Measurements from ENCODE around the gene BPNT1. TPM values are rescaled to one million over a fixed set of nuclear protein-coding genes. Genes with fewer than 3 reads are reported as not detected.
A peak's percentile ranks its signal among the peaks of the same experiment; 100 is the strongest.

BPNT1 gene
- total and polyA plus RNA-seq, 2 of the 13 experiments (the other 11 are each of a cell fraction or from before 2014, with no cell fraction given): 35.2 to 43.9 TPM

DNA sequence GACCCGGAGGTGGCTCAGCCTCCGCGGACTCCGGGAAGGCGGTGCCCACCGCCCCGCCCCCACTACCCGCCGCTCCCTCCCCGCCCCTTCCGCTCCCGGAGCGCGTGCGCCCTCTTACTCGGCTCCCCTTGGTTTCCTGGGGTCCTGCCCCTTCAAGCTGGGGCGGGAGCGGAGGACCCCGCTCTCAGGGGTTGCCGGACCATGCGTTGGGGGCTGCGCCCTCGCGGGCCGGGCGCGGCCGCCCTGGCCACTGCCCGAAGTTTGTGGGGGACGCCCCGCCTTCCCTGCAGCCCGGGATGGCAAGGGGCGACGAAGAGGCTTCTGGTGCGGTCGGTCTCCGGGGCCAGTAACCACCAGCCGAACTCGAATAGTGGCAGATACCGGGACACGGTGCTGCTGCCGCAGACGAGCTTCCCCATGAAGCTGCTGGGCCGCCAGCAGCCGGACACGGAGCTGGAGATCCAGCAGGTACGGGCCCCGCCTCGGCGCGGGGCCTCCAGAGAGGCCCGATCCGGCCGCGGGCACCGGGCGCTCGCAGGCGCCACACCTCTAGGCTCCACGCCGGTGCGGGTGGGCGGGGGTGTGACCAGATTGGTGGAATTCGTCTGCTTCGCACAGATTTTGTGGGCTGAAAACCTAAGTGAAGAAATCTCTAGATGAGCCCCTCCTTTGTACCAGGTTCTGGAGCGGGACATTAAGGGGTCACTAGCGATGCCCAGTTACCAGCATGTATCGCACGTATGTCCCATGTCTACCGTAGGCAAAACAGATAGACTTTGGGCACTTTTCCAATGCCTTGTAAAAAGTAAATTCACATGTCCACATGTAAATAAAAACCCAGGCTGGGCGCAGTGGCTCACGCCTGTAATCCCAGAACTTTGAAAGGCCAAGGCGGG is 4.7 kb upstream of the BPNT1 start, which contains the start of gene IARS2 (continued):
- TF ChIP-seq, protein P1, sequence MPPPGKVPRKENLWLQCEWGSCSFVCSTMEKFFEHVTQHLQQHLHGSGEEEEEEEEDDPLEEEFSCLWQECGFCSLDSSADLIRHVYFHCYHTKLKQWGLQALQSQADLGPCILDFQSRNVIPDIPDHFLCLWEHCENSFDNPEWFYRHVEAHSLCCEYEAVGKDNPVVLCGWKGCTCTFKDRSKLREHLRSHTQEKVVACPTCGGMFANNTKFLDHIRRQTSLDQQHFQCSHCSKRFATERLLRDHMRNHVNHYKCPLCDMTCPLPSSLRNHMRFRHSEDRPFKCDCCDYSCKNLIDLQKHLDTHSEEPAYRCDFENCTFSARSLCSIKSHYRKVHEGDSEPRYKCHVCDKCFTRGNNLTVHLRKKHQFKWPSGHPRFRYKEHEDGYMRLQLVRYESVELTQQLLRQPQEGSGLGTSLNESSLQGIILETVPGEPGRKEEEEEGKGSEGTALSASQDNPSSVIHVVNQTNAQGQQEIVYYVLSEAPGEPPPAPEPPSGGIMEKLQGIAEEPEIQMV (CRISPR knock-in tag; IDR thresholded peaks at IDR 0.05; ENCODE audit: low read depth): 0 out of 2 replicates have a peak, but pooled peaks have one; percentile 64
- 0 out of 2 replicates have a peak, but pooled peaks have one; percentile 15 for TF ChIP-seq ZKSCAN8 (CRISPR knock-in tag; IDR thresholded peaks at IDR 0.05; ENCODE audit: borderline replicate concordance)
- no peak for TF ChIP-seq ZNF124 (CRISPR knock-in tag; IDR thresholded peaks at IDR 0.05)
- TF ChIP-seq ZNF614 (CRISPR knock-in tag; IDR thresholded peaks at IDR 0.05; ENCODE audit: borderline replicate concordance): no peak
- TF ChIP-seq RARA (CRISPR knock-in tag; IDR thresholded peaks at IDR 0.05): no peak
- TF ChIP-seq, protein P2, sequence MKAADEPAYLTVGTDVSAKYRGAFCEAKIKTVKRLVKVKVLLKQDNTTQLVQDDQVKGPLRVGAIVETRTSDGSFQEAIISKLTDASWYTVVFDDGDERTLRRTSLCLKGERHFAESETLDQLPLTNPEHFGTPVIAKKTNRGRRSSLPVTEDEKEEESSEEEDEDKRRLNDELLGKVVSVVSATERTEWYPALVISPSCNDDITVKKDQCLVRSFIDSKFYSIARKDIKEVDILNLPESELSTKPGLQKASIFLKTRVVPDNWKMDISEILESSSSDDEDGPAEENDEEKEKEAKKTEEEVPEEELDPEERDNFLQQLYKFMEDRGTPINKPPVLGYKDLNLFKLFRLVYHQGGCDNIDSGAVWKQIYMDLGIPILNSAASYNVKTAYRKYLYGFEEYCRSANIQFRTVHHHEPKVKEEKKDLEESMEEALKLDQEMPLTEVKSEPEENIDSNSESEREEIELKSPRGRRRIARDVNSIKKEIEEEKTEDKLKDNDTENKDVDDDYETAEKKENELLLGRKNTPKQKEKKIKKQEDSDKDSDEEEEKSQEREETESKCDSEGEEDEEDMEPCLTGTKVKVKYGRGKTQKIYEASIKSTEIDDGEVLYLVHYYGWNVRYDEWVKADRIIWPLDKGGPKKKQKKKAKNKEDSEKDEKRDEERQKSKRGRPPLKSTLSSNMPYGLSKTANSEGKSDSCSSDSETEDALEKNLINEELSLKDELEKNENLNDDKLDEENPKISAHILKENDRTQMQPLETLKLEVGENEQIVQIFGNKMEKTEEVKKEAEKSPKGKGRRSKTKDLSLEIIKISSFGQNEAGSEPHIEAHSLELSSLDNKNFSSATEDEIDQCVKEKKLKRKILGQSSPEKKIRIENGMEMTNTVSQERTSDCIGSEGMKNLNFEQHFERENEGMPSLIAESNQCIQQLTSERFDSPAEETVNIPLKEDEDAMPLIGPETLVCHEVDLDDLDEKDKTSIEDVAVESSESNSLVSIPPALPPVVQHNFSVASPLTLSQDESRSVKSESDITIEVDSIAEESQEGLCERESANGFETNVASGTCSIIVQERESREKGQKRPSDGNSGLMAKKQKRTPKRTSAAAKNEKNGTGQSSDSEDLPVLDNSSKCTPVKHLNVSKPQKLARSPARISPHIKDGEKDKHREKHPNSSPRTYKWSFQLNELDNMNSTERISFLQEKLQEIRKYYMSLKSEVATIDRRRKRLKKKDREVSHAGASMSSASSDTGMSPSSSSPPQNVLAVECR (CRISPR knock-in tag; IDR thresholded peaks at IDR 0.05; ENCODE audit: borderline replicate concordance): peak; percentile 94
- no peak for TF ChIP-seq HDAC6 (IDR thresholded peaks at IDR 0.05; ENCODE audit: low read depth, low read length)
- peak; percentile 55; the same call in 1 of the 2 replicates for TF ChIP-seq CHD2 (IDR thresholded peaks at IDR 0.05; ENCODE audit: low read depth, low read length)
- TF ChIP-seq SIN3A (IDR thresholded peaks at IDR 0.05; ENCODE audit: borderline replicate concordance, low read depth, low read length): peak; percentile 44; the same call in 1 of the 2 replicates
- peak; percentile 68; the same call in 1 of the 2 replicates for TF ChIP-seq THAP11 (CRISPR knock-in tag; IDR thresholded peaks at IDR 0.05)
- no peak for TF ChIP-seq EZH2 (conservative IDR thresholded peaks at IDR 0.05; ENCODE audit: low read depth, low read length)
- TF ChIP-seq, protein P3, sequence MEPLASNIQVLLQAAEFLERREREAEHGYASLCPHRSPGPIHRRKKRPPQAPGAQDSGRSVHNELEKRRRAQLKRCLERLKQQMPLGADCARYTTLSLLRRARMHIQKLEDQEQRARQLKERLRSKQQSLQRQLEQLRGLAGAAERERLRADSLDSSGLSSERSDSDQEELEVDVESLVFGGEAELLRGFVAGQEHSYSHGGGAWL (CRISPR knock-in tag; IDR thresholded peaks at IDR 0.05): peak; percentile 83; the same call in 1 of the 2 replicates
- peak; percentile 50; the same call in 1 of the 2 replicates for TF ChIP-seq RXRA (CRISPR knock-in tag; IDR thresholded peaks at IDR 0.05)
- TF ChIP-seq, protein P4, sequence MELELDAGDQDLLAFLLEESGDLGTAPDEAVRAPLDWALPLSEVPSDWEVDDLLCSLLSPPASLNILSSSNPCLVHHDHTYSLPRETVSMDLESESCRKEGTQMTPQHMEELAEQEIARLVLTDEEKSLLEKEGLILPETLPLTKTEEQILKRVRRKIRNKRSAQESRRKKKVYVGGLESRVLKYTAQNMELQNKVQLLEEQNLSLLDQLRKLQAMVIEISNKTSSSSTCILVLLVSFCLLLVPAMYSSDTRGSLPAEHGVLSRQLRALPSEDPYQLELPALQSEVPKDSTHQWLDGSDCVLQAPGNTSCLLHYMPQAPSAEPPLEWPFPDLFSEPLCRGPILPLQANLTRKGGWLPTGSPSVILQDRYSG (CRISPR knock-in tag; IDR thresholded peaks at IDR 0.05): 0 out of 2 replicates have a peak, but pooled peaks have one; percentile 28
- peak; percentile 78; the same call in 1 of the 2 replicates for TF ChIP-seq BRCA1 (CRISPR knock-in tag; IDR thresholded peaks at IDR 0.05)
- TF ChIP-seq REPIN1 (CRISPR knock-in tag; IDR thresholded peaks at IDR 0.05; ENCODE audit: borderline replicate concordance, low read depth): peak; percentile 35; the same call in 1 of the 2 replicates
- TF ChIP-seq, protein P5, sequence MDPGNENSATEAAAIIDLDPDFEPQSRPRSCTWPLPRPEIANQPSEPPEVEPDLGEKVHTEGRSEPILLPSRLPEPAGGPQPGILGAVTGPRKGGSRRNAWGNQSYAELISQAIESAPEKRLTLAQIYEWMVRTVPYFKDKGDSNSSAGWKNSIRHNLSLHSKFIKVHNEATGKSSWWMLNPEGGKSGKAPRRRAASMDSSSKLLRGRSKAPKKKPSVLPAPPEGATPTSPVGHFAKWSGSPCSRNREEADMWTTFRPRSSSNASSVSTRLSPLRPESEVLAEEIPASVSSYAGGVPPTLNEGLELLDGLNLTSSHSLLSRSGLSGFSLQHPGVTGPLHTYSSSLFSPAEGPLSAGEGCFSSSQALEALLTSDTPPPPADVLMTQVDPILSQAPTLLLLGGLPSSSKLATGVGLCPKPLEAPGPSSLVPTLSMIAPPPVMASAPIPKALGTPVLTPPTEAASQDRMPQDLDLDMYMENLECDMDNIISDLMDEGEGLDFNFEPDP (CRISPR knock-in tag; conservative IDR thresholded peaks at IDR 0.05): no peak
- no peak for TF ChIP-seq MBNL3 (CRISPR knock-in tag; conservative IDR thresholded peaks at IDR 0.05)
- TF ChIP-seq ATF7 (IDR thresholded peaks at IDR 0.05): no peak
- 0 out of 2 replicates have a peak, but pooled peaks have one; percentile 19 for TF ChIP-seq ATF7 (CRISPR knock-in tag; IDR thresholded peaks at IDR 0.05)

Measured in HepG2 (cell line).